Heart left ventricle (tissue), 16 donors: Measurements from ENCODE around the gene LYPD6B. TPM values are rescaled to one million over a fixed set of nuclear protein-coding genes. Genes with fewer than 3 reads are reported as not detected.

Experiments used
- ATAC-seq, 4 donors: fragments of 200-7000 bp; cut with Tn5 transposase; one replicate each; pipeline ENCODE4 v1.9.1; 2020 to 2022; ENCODE audit warnings: moderate library complexity in 4 of 4, mild to moderate bottlenecking in 3 of 4, moderate number of reproducible peaks in 1 of 4
- DNase-seq, 5 donors: peaks; one replicate each; pipeline ENCODE4 v3.0.0-alpha.2; 2020
- H3K27ac ChIP-seq, 12 donors: fragments of 200-600 bp; sonication (generic) in 4 of 12; one replicate each; pipeline versions ENCODE4 v1.5.0 to v1.8.0; 2016 to 2022; ENCODE audit warnings: mild to moderate bottlenecking in 2 of 12
- H3K27me3 ChIP-seq, 9 donors: fragments of 200-600 bp; sonication (generic) in 2 of 9; one replicate each; pipeline versions ENCODE4 v1.5.1 to v1.8.0; 2016 to 2022; ENCODE audit warnings: mild to moderate bottlenecking in 3 of 9
- H3K36me3 ChIP-seq, 9 donors: fragments of 200-600 bp; sonication (generic) in 2 of 9; one replicate each; pipeline versions ENCODE4 v1.5.0 to v1.8.0; 2018 to 2022; ENCODE audit warnings: mild to moderate bottlenecking in 2 of 9
- H3K4me1 ChIP-seq, 12 donors: fragments of 200-600 bp; sonication (generic) in 4 of 12; one replicate each; pipeline versions ENCODE4 v1.5.0 to v1.8.0; 2016 to 2022; ENCODE audit warnings: mild to moderate bottlenecking in 3 of 12
- H3K4me3 ChIP-seq, 12 donors: fragments of 200-600 bp; sonication (generic) in 4 of 12; one replicate each; pipeline versions ENCODE4 v1.5.0 to v1.8.0; 2017 to 2022; ENCODE audit warnings: mild to moderate bottlenecking in 9 of 12, moderate library complexity in 4 of 12
- H3K9me3 ChIP-seq, 12 donors: fragments of 200-600 bp; sonication (generic) in 4 of 12; one replicate each; pipeline versions ENCODE4 v1.5.0 to v1.8.0; 2016 to 2022; ENCODE audit warnings: mild to moderate bottlenecking in 1 of 12
- POLR2A ChIP-seq, 2 donors: fragments of 450-650 bp; IDR thresholded peaks; one replicate each; pipeline ENCODE4 v1.6.1; 2017; ENCODE audit warnings: antibody characterized with exemption in 2 of 2, mild to moderate bottlenecking in 2 of 2, moderate library complexity in 2 of 2
- WGBS, 4 donors: extraction: QIAGEN DNeasy Blood & Tissue Kit in 2 of 4; methylation state at CpG; one replicate each; pipeline versions ENCODE4 v1.1.5 to v1.1.7; 2013 to 2018; 5-methylcytosine and 5-hydroxymethylcytosine counted together
- intact Hi-C, 10 donors: fragments of 100-400 bp; cut with DNase I; formaldehyde crosslinking; loops; one replicate each; pipeline versions ENCODE4 v1.11.1 to v1.14.2; 2022
- polyA plus RNA-seq, 2 donors: library from polyadenylated mRNA; stranded (reverse); fragments of 200-250 nt; gene quantifications; one replicate each; pipeline ENCODE4 v1.2.3, GENCODE V29; 2013
- total RNA-seq, 9 donors: library from RNA; depleted of rRNA in 2 of 9; stranded (reverse); fragments of >200 nt in 2 of 9; fragmentation: NEBNext Ultra II Directional in 3 of 9; extraction: Animal tissue kit (Norgen Biotek cat#: 25700) in 3 of 9; gene quantifications; one replicate each; pipeline versions ENCODE4 v1.1.0 to v1.2.4, GENCODE V29; 2016 to 2023
- TF ChIP-seq, protein P1 (sequence below), 12 donors: fragments of 200-600 bp; sonication (generic) in 4 of 12; IDR thresholded peaks; one replicate each; pipeline versions ENCODE4 v1.5.0 to v1.8.0; 2018 to 2022; ENCODE audit warnings: antibody characterized with exemption in 12 of 12, mild to moderate bottlenecking in 5 of 12
- donor health status: ischemic (EF 13 %, LVEDD 7.1; RV severe dilation, severe dysfunction).
- donor health status: healthy with polysubstance abuse.
- donor health status: DM: no; HTN: yes; CAD: no.
- donor health status: DM: no; HTN: no; CAD: no.
- donor health status: ischemic (EF 25% LVEDD 6.9; RV normal size, moderate dysfunction).
- donor health status: ischemic (EF 25% LVEDD 5.7; RV mildly dilated, moderate dysfunction).
- donor health status: healthy.
- donor health status: DM: yes; HTN: yes; CAD: no.
- donor health status: ischemic (EF 35%, LVEDD 5.7; RV mildly dilated, moderate dysfunction).
- donor health status: nonischemic (EF 11% LVEDD 7.7; RV severe dilation, severe dysfunction).
- donor health status: DM: yes; HTN: yes; CAD: no.
- donor health status: PGD.
- donor health status: ischemic (EF 29% LVEDD 5.4; RV normal size, mild dysfunction).
- donor health status: nonischemic (EF 23%, LVEDD 6.1; RV moderate dilation, normal function).

The LYPD6B gene
- total and polyA plus RNA-seq, 11 donors = not detected

DNA sequence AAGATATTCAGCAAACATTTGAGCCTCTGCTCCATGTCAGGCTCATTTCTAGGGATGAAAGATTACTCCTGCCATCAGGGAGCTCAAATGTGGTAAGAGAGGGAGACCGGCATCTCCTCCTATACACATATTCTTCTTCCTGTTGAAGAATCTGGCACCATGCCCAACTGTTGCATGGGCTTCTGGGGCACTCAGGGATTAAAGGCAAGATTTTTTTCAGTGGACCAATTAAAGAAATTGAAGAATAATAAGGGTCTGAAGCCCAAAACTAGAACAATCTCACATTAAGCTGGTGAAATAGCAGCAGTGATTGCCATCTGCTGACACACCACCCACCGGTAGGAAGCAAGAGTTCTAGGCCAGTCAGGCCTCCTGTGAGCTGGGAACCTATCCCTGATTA, 146.5 kb downstream of the LYPD6B start:
- intact Hi-C loops = no loop called here
- Histone ChIP-seq H3K36me3 (no peaks in the 10 kb centered on the region), H3K27me3 (no peaks in the 10 kb centered on the region), H3K4me1 (no peaks in the 10 kb centered on the region), H3K27ac (no peak overlapping the region), H3K9me3 (no peaks in the 10 kb centered on the region), H3K4me3 (no peak overlapping the region)
- no peak for TF ChIP-seq POLR2A (IDR thresholded peaks at IDR 0.05)
- TF ChIP-seq, protein P1, sequence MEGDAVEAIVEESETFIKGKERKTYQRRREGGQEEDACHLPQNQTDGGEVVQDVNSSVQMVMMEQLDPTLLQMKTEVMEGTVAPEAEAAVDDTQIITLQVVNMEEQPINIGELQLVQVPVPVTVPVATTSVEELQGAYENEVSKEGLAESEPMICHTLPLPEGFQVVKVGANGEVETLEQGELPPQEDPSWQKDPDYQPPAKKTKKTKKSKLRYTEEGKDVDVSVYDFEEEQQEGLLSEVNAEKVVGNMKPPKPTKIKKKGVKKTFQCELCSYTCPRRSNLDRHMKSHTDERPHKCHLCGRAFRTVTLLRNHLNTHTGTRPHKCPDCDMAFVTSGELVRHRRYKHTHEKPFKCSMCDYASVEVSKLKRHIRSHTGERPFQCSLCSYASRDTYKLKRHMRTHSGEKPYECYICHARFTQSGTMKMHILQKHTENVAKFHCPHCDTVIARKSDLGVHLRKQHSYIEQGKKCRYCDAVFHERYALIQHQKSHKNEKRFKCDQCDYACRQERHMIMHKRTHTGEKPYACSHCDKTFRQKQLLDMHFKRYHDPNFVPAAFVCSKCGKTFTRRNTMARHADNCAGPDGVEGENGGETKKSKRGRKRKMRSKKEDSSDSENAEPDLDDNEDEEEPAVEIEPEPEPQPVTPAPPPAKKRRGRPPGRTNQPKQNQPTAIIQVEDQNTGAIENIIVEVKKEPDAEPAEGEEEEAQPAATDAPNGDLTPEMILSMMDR (IDR thresholded peaks at IDR 0.05) = no peak
- DNase-seq (no peak), ATAC-seq (no peak)
- WGBS, 4 donors = 74 to 86% (median 82%) methylated on average over 2 of the region's 2 CpGs

DNA sequence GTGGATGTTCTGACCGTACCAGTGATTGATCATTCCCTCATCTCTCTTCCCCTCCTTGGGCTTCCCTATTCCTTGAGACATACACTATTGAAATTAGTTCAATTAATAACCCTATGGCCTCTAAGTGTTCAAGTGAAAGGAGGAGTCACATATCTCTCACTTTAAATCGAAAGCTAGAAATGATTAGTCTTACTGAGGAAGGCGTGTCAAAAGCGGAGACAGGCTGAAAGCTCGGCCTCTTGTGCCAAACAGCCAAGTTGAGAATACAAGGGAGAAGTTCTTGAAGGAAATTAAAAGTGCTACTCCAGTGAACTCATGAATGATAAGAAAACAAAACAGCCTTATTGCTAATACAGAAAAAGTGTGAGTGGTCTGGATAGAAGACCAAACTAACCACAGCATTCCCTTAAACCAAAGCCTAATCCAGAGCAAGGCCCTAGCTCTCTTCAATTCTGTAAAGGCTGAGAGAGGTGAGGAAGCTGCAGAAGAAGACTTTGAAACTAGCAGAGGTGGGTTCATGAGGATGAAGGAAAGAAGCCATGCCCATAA, 147.5 kb downstream of the LYPD6B start:
- WGBS, 4 donors = 87 to 94% (median 88%) methylated on average over 5 of the region's 5 CpGs
- H3K36me3 ChIP-seq = no peaks in the 10 kb centered on the region
- intact Hi-C loops = no loop called here
- no peak for ATAC-seq
- no peaks in the 10 kb centered on the region for H3K27me3 ChIP-seq
- H3K4me1 ChIP-seq = no peaks in the 10 kb centered on the region
- no peak overlapping the region for H3K27ac ChIP-seq
- no peak for DNase-seq
- H3K9me3 ChIP-seq = no peaks in the 10 kb centered on the region
- H3K4me3 ChIP-seq = no peak overlapping the region
- no peak for TF ChIP-seq POLR2A (IDR thresholded peaks at IDR 0.05)
- TF ChIP-seq, protein P1 (IDR thresholded peaks at IDR 0.05) = no peak

DNA sequence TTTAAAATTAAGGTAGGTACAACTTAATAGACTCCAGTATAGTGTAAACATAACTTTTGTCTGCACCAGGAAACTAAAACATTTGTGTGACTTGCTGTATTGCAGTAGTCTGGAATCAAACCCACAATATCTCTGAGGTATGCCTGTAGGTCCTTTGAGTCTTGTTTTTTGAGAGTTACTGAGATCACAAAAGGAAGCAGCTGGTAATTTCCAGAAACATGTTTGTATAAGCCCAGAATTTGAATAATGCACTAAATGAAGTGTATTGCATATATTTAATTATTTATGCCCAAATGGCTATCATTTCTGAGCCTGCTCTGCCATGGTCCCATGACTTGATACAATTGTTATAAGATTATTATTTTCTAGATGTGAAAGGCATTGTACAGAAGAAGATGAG, 148.6 kb downstream of the LYPD6B start:
- no peaks in the 10 kb centered on the region for H3K9me3 ChIP-seq
- H3K27ac ChIP-seq = no peak overlapping the region
- no peaks in the 10 kb centered on the region for H3K4me1 ChIP-seq
- no peak overlapping the region for H3K4me3 ChIP-seq
- intact Hi-C loops = no loop called here
- no peak for ATAC-seq
- DNase-seq = no peak
- no peaks in the 10 kb centered on the region for H3K27me3 ChIP-seq
- TF ChIP-seq, protein P1 (IDR thresholded peaks at IDR 0.05) = no peak
- no peak for TF ChIP-seq POLR2A (IDR thresholded peaks at IDR 0.05)
- no peaks in the 10 kb centered on the region for H3K36me3 ChIP-seq

GRCh38 chr2:149188291-149188690, 149.8 kb downstream of the LYPD6B start:
- intact Hi-C loops = no loop called here
- WGBS, 4 donors = 35 to 62% (median 61%) methylated on average over 1 of the region's 1 CpG

More at GRCh38 chr2:149188291-149188690, 149.8 kb downstream of the LYPD6B start:
- H3K27ac ChIP-seq = no peak overlapping the region
- H3K4me1 ChIP-seq = no peaks in the 10 kb centered on the region
- no peak for DNase-seq
- TF ChIP-seq, protein P1 (IDR thresholded peaks at IDR 0.05) = no peak
- no peak for TF ChIP-seq POLR2A (IDR thresholded peaks at IDR 0.05)
- H3K4me3 ChIP-seq = no peak overlapping the region
- H3K9me3 ChIP-seq = no peaks in the 10 kb centered on the region
- H3K27me3 ChIP-seq = no peaks in the 10 kb centered on the region
- no peaks in the 10 kb centered on the region for H3K36me3 ChIP-seq
- no peak for ATAC-seq
